Astrocyte (in vitro differentiated cells and primary cell): Measurements from ENCODE around the gene AZU1. TPM values are rescaled to one million over a fixed set of nuclear protein-coding genes. Genes with fewer than 3 reads are reported as not detected.

Source experiments
- DNase-seq: peaks from one replicate; pipeline ENCODE4 v3.0.0-alpha.2; 2010; ENCODE audit warnings: low read depth
- FAIRE-seq: peaks from 2 replicates; lab custom pipeline; 2011; peaks lifted over from hg19 to GRCh38; lab: Jason Lieb, UNC
- H2AFZ ChIP-seq: 2 replicates; pipeline ENCODE4 v1.6.0; 2012; ENCODE audit warnings: low read depth, low read length, inconsistent platforms
- H3K27ac ChIP-seq: 2 replicates; pipeline ENCODE4 v1.5.1; 2011; ENCODE audit warnings: low read depth, low read length, inconsistent platforms
- H3K27me3 ChIP-seq: 2 replicates; pipeline ENCODE4 v1.6.0; 2011; ENCODE audit warnings: low read length, inconsistent platforms; ENCODE audit not compliant: insufficient read depth
- H3K36me3 ChIP-seq: 2 replicates; pipeline ENCODE4 v1.5.1; 2011; ENCODE audit warnings: low read length, inconsistent platforms; ENCODE audit not compliant: insufficient read depth
- H3K4me1 ChIP-seq: 2 replicates; pipeline ENCODE4 v1.5.1; 2011; ENCODE audit warnings: low read length, inconsistent platforms; ENCODE audit not compliant: insufficient read depth
- H3K4me2 ChIP-seq: 2 replicates; pipeline ENCODE4 v1.6.0; 2012; ENCODE audit warnings: low read length, inconsistent platforms
- H3K4me3 ChIP-seq: 2 replicates; pipeline ENCODE4 v1.5.1; 2011; ENCODE audit warnings: low read depth, mild to moderate bottlenecking, low read length, inconsistent platforms; ENCODE audit not compliant: insufficient read depth
- H3K79me2 ChIP-seq: 2 replicates; pipeline ENCODE4 v1.6.0; 2012; ENCODE audit warnings: mild to moderate bottlenecking, low read length, inconsistent platforms; ENCODE audit not compliant: insufficient read depth
- H3K9ac ChIP-seq: 2 replicates; pipeline ENCODE4 v1.6.0; 2012; ENCODE audit warnings: mild to moderate bottlenecking, low read length, inconsistent platforms
- H3K9me3 ChIP-seq: 2 replicates; pipeline ENCODE4 v1.5.1; 2012; ENCODE audit warnings: low read depth, mild to moderate bottlenecking, low read length, inconsistent platforms; ENCODE audit not compliant: insufficient read depth
- H4K20me1 ChIP-seq: 2 replicates; pipeline ENCODE4 v1.6.0; 2012; ENCODE audit warnings: low read length, inconsistent platforms; ENCODE audit not compliant: insufficient read depth
- H3K27ac Mint-ChIP-seq: one replicate; pipeline ENCODE4 v1.8.0; 2021; ENCODE audit warnings: mild to moderate bottlenecking, mixed read lengths; ENCODE audit not compliant: unreplicated experiment
- H3K27me3 Mint-ChIP-seq: one replicate; pipeline ENCODE4 v1.8.0; 2021; ENCODE audit warnings: low read depth, mixed read lengths; ENCODE audit not compliant: unreplicated experiment
- H3K36me3 Mint-ChIP-seq: one replicate; pipeline ENCODE4 v1.8.0; 2021; ENCODE audit warnings: low read depth, mixed read lengths; ENCODE audit not compliant: unreplicated experiment
- H3K4me1 Mint-ChIP-seq: one replicate; pipeline ENCODE4 v1.8.0; 2021; ENCODE audit warnings: low read depth, mixed read lengths; ENCODE audit not compliant: unreplicated experiment
- H3K4me3 Mint-ChIP-seq: one replicate; pipeline ENCODE4 v1.8.0; 2021; ENCODE audit warnings: mild to moderate bottlenecking, moderate library complexity, mixed read lengths; ENCODE audit not compliant: unreplicated experiment
- H3K9me3 Mint-ChIP-seq: one replicate; pipeline ENCODE4 v1.8.0; 2021; ENCODE audit warnings: mild to moderate bottlenecking, mixed read lengths; ENCODE audit not compliant: unreplicated experiment
- CTCF ChIP-seq: IDR thresholded peaks from 2 replicates; pipeline ENCODE4 v1.5.1; 2011; ENCODE audit warnings: low read depth, mild to moderate bottlenecking, inconsistent platforms, low read length, moderate library complexity; ENCODE audit not compliant: insufficient read depth
- EZH2 ChIP-seq: IDR thresholded peaks from 2 replicates; pipeline ENCODE4 v1.6.1; 2012; ENCODE audit warnings: mild to moderate bottlenecking, low read length, inconsistent platforms; ENCODE audit not compliant: insufficient read depth
- total RNA-seq: library from RNA; stranded (reverse); gene quantifications from 2 replicates; pipeline ENCODE4 v1.2.1, GENCODE V29; 2021

Gene AZU1
- total RNA-seq, 1 donor from 2014 or later, result 1.00 TPM

GRCh38 chr19:854549-854948 is 26.9 kb downstream of the AZU1 start:
- Mint-ChIP-seq H3K27me3 (peaks cover 10% of the 10 kb centered on the region), H3K27ac (no peak overlapping the region), H3K9me3 (no peaks in the 10 kb centered on the region), H3K4me3 (no peak overlapping the region), H3K4me1 (no peaks in the 10 kb centered on the region), H3K36me3 (no peaks in the 10 kb centered on the region)
- Histone ChIP-seq H3K79me2 (no peaks in the 10 kb centered on the region), H3K27ac (no peak overlapping the region), H3K36me3 (no peaks in the 10 kb centered on the region), H3K4me3 (no peak overlapping the region), H3K4me2 (no peak overlapping the region), H3K9me3 (no peaks in the 10 kb centered on the region), H3K9ac (no peak overlapping the region), H3K4me1 (no peaks in the 10 kb centered on the region), H4K20me1 (no peaks in the 10 kb centered on the region), H2AFZ (no peak overlapping the region), H3K27me3 (no peaks in the 10 kb centered on the region)
- FAIRE-seq (no peak), DNase-seq (no peak)
- TF ChIP-seq EZH2, result no peak
- TF ChIP-seq CTCF, result no peak

GRCh38 chr19:855142-855541 is 27.5 kb downstream of the AZU1 start:
- no peak for DNase-seq
- Histone ChIP-seq H4K20me1 (no peaks in the 10 kb centered on the region), H3K4me2 (no peak overlapping the region), H3K79me2 (no peaks in the 10 kb centered on the region), H3K9me3 (no peaks in the 10 kb centered on the region), H3K4me1 (no peaks in the 10 kb centered on the region), H2AFZ (no peak overlapping the region), H3K36me3 (no peaks in the 10 kb centered on the region), H3K4me3 (no peak overlapping the region), H3K27ac (no peak overlapping the region), H3K9ac (no peak overlapping the region), H3K27me3 (peaks cover 3% of the 10 kb centered on the region)
- no peaks in the 10 kb centered on the region for H3K4me1 Mint-ChIP-seq
- H3K27me3 Mint-ChIP-seq, result peaks cover 15% of the 10 kb centered on the region
- FAIRE-seq, result no peak
- no peaks in the 10 kb centered on the region for H3K36me3 Mint-ChIP-seq
- H3K27ac Mint-ChIP-seq, result no peak overlapping the region
- no peak overlapping the region for H3K4me3 Mint-ChIP-seq
- no peak for TF ChIP-seq CTCF
- no peak for TF ChIP-seq EZH2
- H3K9me3 Mint-ChIP-seq, result no peaks in the 10 kb centered on the region

GRCh38 chr19:855566-856120 is 28.0 kb downstream of the AZU1 start:
- Mint-ChIP-seq H3K4me1 (no peaks in the 10 kb centered on the region), H3K36me3 (no peaks in the 10 kb centered on the region), H3K27me3 (peaks cover 13% of the 10 kb centered on the region), H3K4me3 (no peak overlapping the region), H3K9me3 (no peaks in the 10 kb centered on the region), H3K27ac (no peak overlapping the region)
- H3K4me3 ChIP-seq, result no peak overlapping the region
- H3K9me3 ChIP-seq, result no peaks in the 10 kb centered on the region
- no peak overlapping the region for H3K4me2 ChIP-seq
- FAIRE-seq (no peak), DNase-seq (no peak)
- no peaks in the 10 kb centered on the region for H3K4me1 ChIP-seq
- no peak overlapping the region for H2AFZ ChIP-seq
- peaks cover 3% of the 10 kb centered on the region for H3K27me3 ChIP-seq
- H3K9ac ChIP-seq, result no peak overlapping the region
- H4K20me1 ChIP-seq, result no peaks in the 10 kb centered on the region
- H3K36me3 ChIP-seq, result no peaks in the 10 kb centered on the region
- no peak overlapping the region for H3K27ac ChIP-seq
- no peaks in the 10 kb centered on the region for H3K79me2 ChIP-seq
- TF ChIP-seq CTCF (no peak), EZH2 (no peak)
